ENCODE measurements around the gene TMEFF2. TPM values are rescaled to one million over a fixed set of nuclear protein-coding genes. Genes with fewer than 3 reads are reported as not detected.

The TMEFF2 gene
- total RNA-seq, 6 donors from 2014 or later = 0.69 TPM; not detected in 5

- Histone ChIP-seq H3K9me3 (no peaks in the 10 kb centered on the region), H3K4me1 (peaks cover 5 to 22% (median 14%) of the 10 kb centered on the region in 4 donors), H3K4me3 (no peak overlapping the region), H3K36me3 (no peaks in the 10 kb centered on the region), H3K27me3 (no peaks in the 10 kb centered on the region), H3K27ac (peak overlapping the region; percentile 55 to 76 (median 60))
- ATAC-seq (ENCODE audit: low FRiP score in 2 of 2) = peak; percentile 66 to 76
- DNase-seq = peak in 1 of 2 donors; percentile 36
- TF ChIP-seq EP300 (IDR thresholded peaks at IDR 0.05) (peak in 3 of 4 donors; percentile 73 to 97 (median 87)), POLR2AphosphoS5 (IDR thresholded peaks at IDR 0.05) (peak; percentile 67 to 78), POLR2A (IDR thresholded peaks at IDR 0.05) (no peak)
- TF ChIP-seq, protein P1, sequence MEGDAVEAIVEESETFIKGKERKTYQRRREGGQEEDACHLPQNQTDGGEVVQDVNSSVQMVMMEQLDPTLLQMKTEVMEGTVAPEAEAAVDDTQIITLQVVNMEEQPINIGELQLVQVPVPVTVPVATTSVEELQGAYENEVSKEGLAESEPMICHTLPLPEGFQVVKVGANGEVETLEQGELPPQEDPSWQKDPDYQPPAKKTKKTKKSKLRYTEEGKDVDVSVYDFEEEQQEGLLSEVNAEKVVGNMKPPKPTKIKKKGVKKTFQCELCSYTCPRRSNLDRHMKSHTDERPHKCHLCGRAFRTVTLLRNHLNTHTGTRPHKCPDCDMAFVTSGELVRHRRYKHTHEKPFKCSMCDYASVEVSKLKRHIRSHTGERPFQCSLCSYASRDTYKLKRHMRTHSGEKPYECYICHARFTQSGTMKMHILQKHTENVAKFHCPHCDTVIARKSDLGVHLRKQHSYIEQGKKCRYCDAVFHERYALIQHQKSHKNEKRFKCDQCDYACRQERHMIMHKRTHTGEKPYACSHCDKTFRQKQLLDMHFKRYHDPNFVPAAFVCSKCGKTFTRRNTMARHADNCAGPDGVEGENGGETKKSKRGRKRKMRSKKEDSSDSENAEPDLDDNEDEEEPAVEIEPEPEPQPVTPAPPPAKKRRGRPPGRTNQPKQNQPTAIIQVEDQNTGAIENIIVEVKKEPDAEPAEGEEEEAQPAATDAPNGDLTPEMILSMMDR (IDR thresholded peaks at IDR 0.05) = no peak
- 15% methylated on average over 3 of the region's 3 CpGs for WGBS, 2 donors
These were observed 266.7 kb downstream of the TMEFF2 start for GRCh38 chr2:191927991-191928390.

- WGBS, 2 donors = 21 to 22% methylated on average over 4 of the region's 4 CpGs
- Histone ChIP-seq H3K36me3 (no peaks in the 10 kb centered on the region), H3K9me3 (no peaks in the 10 kb centered on the region), H3K27ac (peak overlapping the region; percentile 55 to 76 (median 60)), H3K4me1 (peaks cover 5 to 22% (median 14%) of the 10 kb centered on the region in 4 donors), H3K4me3 (no peak overlapping the region), H3K27me3 (no peaks in the 10 kb centered on the region)
- peak in 1 of 2 donors; percentile 91 for DNase-seq
- TF ChIP-seq, protein P1 (IDR thresholded peaks at IDR 0.05) = no peak
- peak in 1 of 4 donors; percentile 71 for TF ChIP-seq EP300 (IDR thresholded peaks at IDR 0.05)
- TF ChIP-seq POLR2A (IDR thresholded peaks at IDR 0.05) = no peak
- peak; percentile 29 to 37 for TF ChIP-seq POLR2AphosphoS5 (IDR thresholded peaks at IDR 0.05)
- peak; percentile 65 to 73 for ATAC-seq (ENCODE audit: low FRiP score in 2 of 2)
These were observed 267.3 kb downstream of the TMEFF2 start for GRCh38 chr2:191927319-191927867.

- H3K9me3 ChIP-seq = no peaks in the 10 kb centered on the region
- no peak for TF ChIP-seq EP300 (IDR thresholded peaks at IDR 0.05)
- TF ChIP-seq, protein P1 (IDR thresholded peaks at IDR 0.05) = no peak
- TF ChIP-seq POLR2AphosphoS5 (IDR thresholded peaks at IDR 0.05) = no peak
- no peak for TF ChIP-seq POLR2A (IDR thresholded peaks at IDR 0.05)
- ATAC-seq (ENCODE audit: low FRiP score in 2 of 2) = no peak
These were observed 268.1 kb downstream of the TMEFF2 start for GRCh38 chr2:191926671-191927070.

DNA sequence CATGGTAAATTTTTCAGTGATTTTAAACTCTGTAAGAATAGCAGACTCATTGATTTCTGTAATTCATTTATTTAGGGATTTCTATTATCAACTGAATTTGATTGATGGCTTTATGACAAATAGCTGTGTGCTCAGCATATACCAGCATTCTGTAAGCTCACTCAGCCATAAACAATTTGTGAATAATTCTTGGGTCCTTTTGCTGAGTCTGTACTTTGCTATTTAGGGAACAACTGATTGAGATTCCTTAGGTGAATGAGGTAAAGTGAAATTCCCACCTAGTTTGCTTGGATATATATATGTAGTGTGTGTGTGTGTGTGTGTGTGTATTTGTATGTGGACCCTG, 271.1 kb downstream of the TMEFF2 start:
- no peak overlapping the region for H3K27ac ChIP-seq
- no peak for DNase-seq
- peaks cover 1 to 16% (median 8%) of the 10 kb centered on the region in 4 donors for H3K4me1 ChIP-seq
- H3K9me3 ChIP-seq = no peaks in the 10 kb centered on the region
- no peak for ATAC-seq (ENCODE audit: low FRiP score in 2 of 2)
- H3K4me3 ChIP-seq = no peak overlapping the region
- no peaks in the 10 kb centered on the region for H3K36me3 ChIP-seq
- H3K27me3 ChIP-seq = no peaks in the 10 kb centered on the region
- TF ChIP-seq POLR2AphosphoS5 (IDR thresholded peaks at IDR 0.05) = no peak
- TF ChIP-seq, protein P1 (IDR thresholded peaks at IDR 0.05) = no peak
- no peak for TF ChIP-seq EP300 (IDR thresholded peaks at IDR 0.05)
- TF ChIP-seq POLR2A (IDR thresholded peaks at IDR 0.05) = no peak

More at GRCh38 chr2:191926671-191927070, 268.1 kb downstream of the TMEFF2 start:
- WGBS, 2 donors = 78 to 89% methylated on average over 1 of the region's 1 CpG
- DNase-seq = no peak
- no peak overlapping the region for H3K4me3 ChIP-seq
- no peaks in the 10 kb centered on the region for H3K36me3 ChIP-seq
- H3K27me3 ChIP-seq = no peaks in the 10 kb centered on the region
- H3K27ac ChIP-seq = no peak overlapping the region
- peaks cover 5 to 22% (median 14%) of the 10 kb centered on the region in 4 donors for H3K4me1 ChIP-seq

Measured in upper lobe of left lung (tissue), 6 donors.